Measurements from ENCODE around the gene STK24. TPM values are rescaled to one million over a fixed set of nuclear protein-coding genes. Genes with fewer than 3 reads are reported as not detected.
A peak's percentile ranks its signal among the peaks of the same experiment; 100 is the strongest.

Gene STK24
- total RNA-seq, 2 donors from 2014 or later = 175 to 207 TPM

- Mint-ChIP-seq H3K36me3 (ENCODE audit: insufficient read depth in 2 of 2) (no peaks in the 10 kb centered on the region), H3K27ac (no peak overlapping the region)
These were observed 140.5 kb downstream of the STK24 start for GRCh38 chr13:98436233-98436910.

GRCh38 chr13:98435376-98435775 is 141.5 kb downstream of the STK24 start:
- no peaks in the 10 kb centered on the region for H3K36me3 Mint-ChIP-seq (ENCODE audit: insufficient read depth in 2 of 2)
- no peaks in the 10 kb centered on the region for H3K4me1 Mint-ChIP-seq (ENCODE audit: low read depth)
- no peak overlapping the region for H3K4me3 Mint-ChIP-seq

More at GRCh38 chr13:98436233-98436910, 140.5 kb downstream of the STK24 start:
- Mint-ChIP-seq H3K4me3 (no peak overlapping the region), H3K27me3 (ENCODE audit: low read depth) (peaks cover 6% of the 10 kb centered on the region), H3K4me1 (ENCODE audit: low read depth) (no peaks in the 10 kb centered on the region), H3K9me3 (no peaks in the 10 kb centered on the region)
- no peak for ATAC-seq (replicated peaks in 1 of 2)
- DNase-seq = no peak

GRCh38 chr13:98434060-98434459 is 142.8 kb downstream of the STK24 start:
- no peaks in the 10 kb centered on the region for H3K4me1 Mint-ChIP-seq (ENCODE audit: low read depth)
- no peaks in the 10 kb centered on the region for H3K9me3 Mint-ChIP-seq
- peaks cover 6% of the 10 kb centered on the region for H3K27me3 Mint-ChIP-seq (ENCODE audit: low read depth)
- DNase-seq = no peak
- no peaks in the 10 kb centered on the region for H3K36me3 Mint-ChIP-seq (ENCODE audit: insufficient read depth in 2 of 2)
- H3K27ac Mint-ChIP-seq = no peak overlapping the region
- ATAC-seq (replicated peaks in 1 of 2) = no peak
- H3K4me3 Mint-ChIP-seq = no peak overlapping the region

More at GRCh38 chr13:98435376-98435775, 141.5 kb downstream of the STK24 start:
- H3K27ac Mint-ChIP-seq = no peak overlapping the region
- H3K27me3 Mint-ChIP-seq (ENCODE audit: low read depth) = peaks cover 6% of the 10 kb centered on the region
- ATAC-seq (replicated peaks in 1 of 2) = no peak
- DNase-seq = no peak
- no peaks in the 10 kb centered on the region for H3K9me3 Mint-ChIP-seq

GRCh38 chr13:98433654-98434053 is 143.3 kb downstream of the STK24 start:
- Mint-ChIP-seq H3K36me3 (ENCODE audit: insufficient read depth in 2 of 2) (no peaks in the 10 kb centered on the region), H3K4me1 (ENCODE audit: low read depth) (no peaks in the 10 kb centered on the region)

GRCh38 chr13:98432638-98433037 is 144.3 kb downstream of the STK24 start:
- H3K9me3 Mint-ChIP-seq = no peaks in the 10 kb centered on the region
- no peaks in the 10 kb centered on the region for H3K4me1 Mint-ChIP-seq (ENCODE audit: low read depth)
- peaks cover 6% of the 10 kb centered on the region for H3K27me3 Mint-ChIP-seq (ENCODE audit: low read depth)
- peak overlapping the region; percentile 27 for H3K27ac Mint-ChIP-seq
- H3K4me3 Mint-ChIP-seq = no peak overlapping the region
- H3K36me3 Mint-ChIP-seq (ENCODE audit: insufficient read depth in 2 of 2) = no peaks in the 10 kb centered on the region
- ATAC-seq (replicated peaks in 1 of 2) (no peak), DNase-seq (no peak)

More at GRCh38 chr13:98433654-98434053, 143.3 kb downstream of the STK24 start:
- H3K4me3 Mint-ChIP-seq = no peak overlapping the region
- H3K27me3 Mint-ChIP-seq (ENCODE audit: low read depth) = peaks cover 6% of the 10 kb centered on the region
- no peak overlapping the region for H3K27ac Mint-ChIP-seq
- DNase-seq (no peak), ATAC-seq (replicated peaks in 1 of 2) (no peak)
- H3K9me3 Mint-ChIP-seq = no peaks in the 10 kb centered on the region

- Mint-ChIP-seq H3K27me3 (ENCODE audit: low read depth) (peaks cover 6% of the 10 kb centered on the region), H3K9me3 (no peaks in the 10 kb centered on the region), H3K4me1 (ENCODE audit: low read depth) (no peaks in the 10 kb centered on the region), H3K27ac (no peak overlapping the region), H3K4me3 (no peak overlapping the region), H3K36me3 (ENCODE audit: insufficient read depth in 2 of 2) (no peaks in the 10 kb centered on the region)
- DNase-seq (no peak), ATAC-seq (replicated peaks in 1 of 2) (no peak)
These were observed 146.8 kb downstream of the STK24 start for GRCh38 chr13:98429977-98430736.

- peaks cover 6% of the 10 kb centered on the region for H3K27me3 Mint-ChIP-seq (ENCODE audit: low read depth)
- H3K4me1 Mint-ChIP-seq (ENCODE audit: low read depth) = no peaks in the 10 kb centered on the region
- ATAC-seq (replicated peaks in 1 of 2) (no peak), DNase-seq (no peak)
- no peak overlapping the region for H3K4me3 Mint-ChIP-seq
- H3K9me3 Mint-ChIP-seq = no peaks in the 10 kb centered on the region
- no peaks in the 10 kb centered on the region for H3K36me3 Mint-ChIP-seq (ENCODE audit: insufficient read depth in 2 of 2)
- no peak overlapping the region for H3K27ac Mint-ChIP-seq
These were observed 147.4 kb downstream of the STK24 start for GRCh38 chr13:98429531-98429930.

- H3K36me3 Mint-ChIP-seq (ENCODE audit: insufficient read depth in 2 of 2) = no peaks in the 10 kb centered on the region
- no peaks in the 10 kb centered on the region for H3K4me1 Mint-ChIP-seq (ENCODE audit: low read depth)
These were observed 147.8 kb downstream of the STK24 start for GRCh38 chr13:98429081-98429480.

GRCh38 chr13:98428256-98428966 is 148.5 kb downstream of the STK24 start:
- no peaks in the 10 kb centered on the region for H3K4me1 Mint-ChIP-seq (ENCODE audit: low read depth)
- no peak for ATAC-seq (replicated peaks in 1 of 2)

More at GRCh38 chr13:98429081-98429480, 147.8 kb downstream of the STK24 start:
- DNase-seq = no peak
- no peaks in the 10 kb centered on the region for H3K9me3 Mint-ChIP-seq
- peaks cover 7% of the 10 kb centered on the region for H3K27me3 Mint-ChIP-seq (ENCODE audit: low read depth)
- H3K27ac Mint-ChIP-seq = no peak overlapping the region
- ATAC-seq (replicated peaks in 1 of 2) = no peak
- H3K4me3 Mint-ChIP-seq = no peak overlapping the region

GRCh38 chr13:98427331-98427995 is 149.4 kb downstream of the STK24 start:
- H3K27ac Mint-ChIP-seq = no peak overlapping the region
- H3K27me3 Mint-ChIP-seq (ENCODE audit: low read depth) = peaks cover 10% of the 10 kb centered on the region
- H3K4me1 Mint-ChIP-seq (ENCODE audit: low read depth) = no peaks in the 10 kb centered on the region
- no peaks in the 10 kb centered on the region for H3K9me3 Mint-ChIP-seq
- ATAC-seq (replicated peaks in 1 of 2) (no peak), DNase-seq (no peak)
- no peak overlapping the region for H3K4me3 Mint-ChIP-seq
- H3K36me3 Mint-ChIP-seq (ENCODE audit: insufficient read depth in 2 of 2) = no peaks in the 10 kb centered on the region

More at GRCh38 chr13:98428256-98428966, 148.5 kb downstream of the STK24 start:
- H3K27me3 Mint-ChIP-seq (ENCODE audit: low read depth) = peaks cover 10% of the 10 kb centered on the region
- DNase-seq = no peak
- H3K36me3 Mint-ChIP-seq (ENCODE audit: insufficient read depth in 2 of 2) = no peaks in the 10 kb centered on the region
- no peak overlapping the region for H3K27ac Mint-ChIP-seq
- H3K9me3 Mint-ChIP-seq = no peaks in the 10 kb centered on the region
- H3K4me3 Mint-ChIP-seq = no peak overlapping the region

- H3K4me1 Mint-ChIP-seq (ENCODE audit: low read depth) = no peaks in the 10 kb centered on the region
- H3K27ac Mint-ChIP-seq = no peak overlapping the region
- H3K4me3 Mint-ChIP-seq = no peak overlapping the region
- no peaks in the 10 kb centered on the region for H3K9me3 Mint-ChIP-seq
- H3K36me3 Mint-ChIP-seq (ENCODE audit: insufficient read depth in 2 of 2) = no peaks in the 10 kb centered on the region
- DNase-seq = no peak
- peaks cover 9% of the 10 kb centered on the region for H3K27me3 Mint-ChIP-seq (ENCODE audit: low read depth)
- no peak for ATAC-seq (replicated peaks in 1 of 2)
These were observed 153.5 kb downstream of the STK24 start for GRCh38 chr13:98423417-98423816.

- Mint-ChIP-seq H3K36me3 (ENCODE audit: insufficient read depth in 2 of 2) (peaks cover 0 to under 1% of the 10 kb centered on the region in 2 donors), H3K4me3 (no peak overlapping the region), H3K27ac (no peak overlapping the region), H3K9me3 (peaks cover under 1% of the 10 kb centered on the region in 2 donors), H3K4me1 (ENCODE audit: low read depth) (no peaks in the 10 kb centered on the region), H3K27me3 (ENCODE audit: low read depth) (peaks cover 9% of the 10 kb centered on the region)
- ATAC-seq (replicated peaks in 1 of 2) (no peak), DNase-seq (no peak)
These were observed 154.9 kb downstream of the STK24 start for GRCh38 chr13:98422046-98422445.
